Measurements from ENCODE around the gene STK11IP.

The STK11IP gene

DNA sequence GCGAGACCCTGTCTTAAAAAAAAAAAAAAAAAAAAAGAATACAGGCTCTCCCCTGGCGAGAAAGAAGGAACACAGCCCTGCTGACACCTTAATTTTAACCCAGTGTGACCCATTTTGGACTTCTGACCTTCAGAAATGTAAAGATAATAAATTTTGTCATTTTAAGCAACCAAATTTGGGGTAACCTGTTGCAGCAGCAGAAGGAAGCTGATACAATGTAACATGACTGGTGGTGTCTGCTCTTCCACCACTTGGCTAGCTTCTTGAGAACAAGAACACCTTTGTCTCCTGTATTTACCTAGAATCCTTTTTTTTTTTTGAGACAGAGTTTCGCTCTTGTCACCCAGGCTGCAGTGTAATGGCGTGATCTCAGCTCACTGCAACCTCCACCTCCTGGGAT lies 6.6 kb upstream of the STK11IP start:
- DNase-seq, result no peak

GRCh38 chr2:219592736-219593135 lies 4.9 kb upstream of the STK11IP start:
- DNase-seq, result no peak

GRCh38 chr2:219593154-219593553 lies 4.5 kb upstream of the STK11IP start:
- DNase-seq, result no peak

GRCh38 chr2:219595256-219595655 lies 2.4 kb upstream of the STK11IP start:
- DNase-seq, result no peak

- no peak for DNase-seq
Measured at GRCh38 chr2:219596954-219597551, 604 bp upstream of the STK11IP start.

- DNase-seq, result no peak
Measured at GRCh38 chr2:219598308-219599078, 836 bp downstream of the STK11IP start.

GRCh38 chr2:219603771-219604170 lies 6.1 kb downstream of the STK11IP start:
- peak in 1 of 2 donors; percentile 46 for DNase-seq

DNA sequence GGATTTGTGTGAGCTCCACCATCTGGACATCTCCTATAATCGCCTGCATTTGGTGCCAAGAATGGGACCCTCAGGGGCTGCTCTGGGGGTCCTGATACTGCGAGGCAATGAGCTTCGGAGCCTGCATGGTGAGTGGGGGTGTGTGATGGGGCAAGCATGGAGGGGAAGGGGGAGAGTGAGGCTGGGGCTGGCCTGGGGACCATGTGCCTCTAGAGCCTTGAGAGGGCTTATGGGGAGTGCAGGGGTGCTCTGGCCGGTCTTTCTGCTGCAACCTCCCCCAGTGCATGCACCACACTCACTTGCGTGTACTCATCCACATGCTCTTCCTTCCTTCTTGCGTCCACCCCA lies 7.9 kb downstream of the STK11IP start:
- no peak for DNase-seq

GRCh38 chr2:219607931-219608330 lies 10.3 kb downstream of the STK11IP start:
- DNase-seq, result no peak

GRCh38 chr2:219608399-219608964 lies 10.8 kb downstream of the STK11IP start:
- no peak for DNase-seq

GRCh38 chr2:219609149-219609750 lies 11.6 kb downstream of the STK11IP start:
- DNase-seq, result no peak

GRCh38 chr2:219611306-219611705 lies 13.6 kb downstream of the STK11IP start:
- DNase-seq, result no peak

DNA sequence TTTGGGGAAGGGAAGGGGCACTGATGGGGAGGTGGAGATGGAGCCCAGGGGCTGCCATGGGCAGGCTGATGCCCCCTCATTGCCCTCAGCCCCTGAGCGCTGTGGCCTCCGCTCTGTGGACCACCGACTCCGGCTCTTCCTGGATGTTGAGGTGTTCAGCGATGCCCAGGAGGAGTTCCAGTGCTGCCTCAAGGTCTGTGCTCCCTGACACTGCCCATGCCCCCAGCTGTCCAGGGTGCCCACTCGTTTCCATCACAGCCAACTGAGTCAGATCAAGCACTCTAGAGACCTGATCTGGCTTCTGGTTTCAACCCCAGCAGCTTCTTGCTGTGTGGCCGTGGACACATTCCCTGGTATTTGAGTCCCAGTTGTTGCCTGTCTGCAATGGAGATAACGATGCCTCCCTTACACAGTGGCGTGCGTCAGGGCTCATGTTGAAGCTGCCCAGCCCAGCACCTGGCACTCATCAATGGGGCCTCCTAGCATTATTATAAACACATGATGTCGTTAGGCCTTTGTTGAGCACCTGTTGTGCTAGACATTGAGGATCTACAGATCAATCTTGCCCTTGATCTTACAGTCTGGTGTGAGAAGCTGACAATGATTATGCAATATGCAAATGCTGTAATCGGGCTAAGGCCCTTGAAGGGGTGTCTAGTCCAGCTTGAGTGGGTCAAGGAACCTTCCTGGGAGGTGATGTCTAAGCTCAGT lies 14.4 kb downstream of the STK11IP start:
- DNase-seq, result no peak

GRCh38 chr2:219612577-219613286 lies 15.1 kb downstream of the STK11IP start:
- DNase-seq, result no peak

GRCh38 chr2:219613461-219614070 lies 15.9 kb downstream of the STK11IP start:
- DNase-seq, result no peak

- no peak for DNase-seq
Measured at GRCh38 chr2:219614076-219614860, 16.6 kb downstream of the STK11IP start.

- no peak for DNase-seq
Measured at GRCh38 chr2:219615036-219615435, 17.4 kb downstream of the STK11IP start.

GRCh38 chr2:219615894-219616293 lies 18.2 kb downstream of the STK11IP start:
- DNase-seq, result no peak

DNA sequence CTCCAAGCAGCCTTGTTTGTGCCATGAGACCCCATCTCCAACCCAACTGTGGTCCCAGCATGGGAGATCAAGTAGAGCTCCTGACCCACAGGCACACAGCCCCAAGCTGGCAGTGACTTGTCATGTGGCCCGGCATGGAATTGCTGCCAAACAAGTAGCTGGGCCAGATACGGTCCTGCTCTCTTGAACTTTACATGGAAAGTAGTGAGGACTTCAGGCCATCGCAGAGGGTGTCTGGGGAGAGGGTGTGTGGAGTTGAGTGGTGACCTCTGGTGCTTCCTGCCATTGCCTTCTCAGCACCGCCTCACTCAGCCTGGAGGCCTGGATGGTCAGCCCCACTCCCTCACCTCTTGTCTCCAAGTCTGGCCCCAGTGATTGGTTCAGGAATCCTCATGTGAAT lies 18.9 kb downstream of the STK11IP start:
- no peak for DNase-seq

- no peak for DNase-seq
Measured at GRCh38 chr2:219618733-219619122, 21.1 kb downstream of the STK11IP start.

DNA sequence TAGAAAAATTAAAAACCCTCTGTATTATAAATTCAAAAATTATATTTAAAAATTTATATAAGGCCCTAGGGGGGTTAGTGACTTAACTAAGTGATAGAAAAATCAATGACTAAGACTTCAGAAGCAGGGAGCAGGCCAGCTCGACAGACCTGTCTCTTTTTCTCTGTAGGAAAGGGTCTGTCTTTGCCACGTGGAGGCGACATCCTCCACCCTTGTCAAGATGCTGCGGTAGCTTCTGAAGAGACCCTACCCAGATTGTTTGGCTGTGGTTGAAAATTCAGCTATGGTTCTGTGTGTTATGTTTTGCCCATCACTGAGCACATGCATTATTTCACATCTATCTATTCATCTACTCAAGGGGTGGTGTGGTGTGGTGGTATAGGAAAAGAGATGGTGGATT lies 21.6 kb downstream of the STK11IP start:
- DNase-seq, result no peak

All from bone marrow (tissue), 2 donors.